A172 (cell line): Measurements from ENCODE around the gene CD3G. TPM values are rescaled to one million over a fixed set of nuclear protein-coding genes. Genes with fewer than 3 reads are reported as not detected.
A peak's percentile ranks its signal among the peaks of the same experiment; 100 is the strongest.
"Not testable (repeated sequence)": the region's sequence is repeated elsewhere in the genome, so short reads cannot be mapped to it uniquely, and the experiment has no call there.

Experiments used
- DNase-seq: peaks from one replicate; pipeline ENCODE4 v3.0.0-alpha.2; 2015; ENCODE audit warnings: low spot score
- total RNA-seq: library from RNA; depleted of rRNA; stranded (reverse); fragments of >200 nt; shearing (Covaris generic); gene quantifications from 2 replicates; pipeline ENCODE4 v1.2.3, GENCODE V29; 2014; rRNA removed

The CD3G gene
- total RNA-seq = not detected in 2 replicates

- no peak for DNase-seq
Measured at GRCh38 chr11:118343981-118344515, at the start of gene CD3G. Gene CD3G (plus strand): TSS chr11:118344344. CDS start chr11:118344424, 80 bp downstream.

- no peak for DNase-seq
Measured at GRCh38 chr11:118295199-118295598, 48.9 kb upstream of the CD3G start.

- DNase-seq = peak; percentile 22
Measured at GRCh38 chr11:118295815-118296454, 48.2 kb upstream of the CD3G start.

- DNase-seq = no peak
Measured at GRCh38 chr11:118301600-118302195, 42.4 kb upstream of the CD3G start.

GRCh38 chr11:118304227-118304567, 39.9 kb upstream of the CD3G start:
- DNase-seq = no peak

- DNase-seq = no peak
Measured at GRCh38 chr11:118304568-118305248, 39.4 kb upstream of the CD3G start, which contains the start of gene CD3E. Gene CD3E (plus strand): TSS chr11:118304730. CDS start chr11:118304953, 223 bp downstream.

GRCh38 chr11:118305726-118306125, 38.4 kb upstream of the CD3G start:
- DNase-seq = no peak

GRCh38 chr11:118306556-118306955, 37.6 kb upstream of the CD3G start:
- DNase-seq = no peak

GRCh38 chr11:118308995-118309528, 35.1 kb upstream of the CD3G start:
- not testable (repeated sequence) for DNase-seq

- DNase-seq = no peak
Measured at GRCh38 chr11:118310271-118310670, 33.9 kb upstream of the CD3G start.

- DNase-seq = no peak
Measured at GRCh38 chr11:118310781-118311485, 33.2 kb upstream of the CD3G start.

- DNase-seq = no peak
Measured at GRCh38 chr11:118311518-118311917, 32.6 kb upstream of the CD3G start.

GRCh38 chr11:118312328-118312727, 31.8 kb upstream of the CD3G start:
- no peak for DNase-seq

- no peak for DNase-seq
Measured at GRCh38 chr11:118313242-118313641, 30.9 kb upstream of the CD3G start.

- DNase-seq = no peak
Measured at GRCh38 chr11:118314988-118315411, 29.1 kb upstream of the CD3G start.

GRCh38 chr11:118318124-118318523, 26.0 kb upstream of the CD3G start:
- no peak for DNase-seq

- no peak for DNase-seq
Measured at GRCh38 chr11:118318581-118319336, 25.4 kb upstream of the CD3G start.

GRCh38 chr11:118319337-118319707, 24.8 kb upstream of the CD3G start:
- no peak for DNase-seq

GRCh38 chr11:118320515-118320914, 23.6 kb upstream of the CD3G start:
- no peak for DNase-seq

- no peak for DNase-seq
Measured at GRCh38 chr11:118321386-118322082, 22.6 kb upstream of the CD3G start.

- no peak for DNase-seq
Measured at GRCh38 chr11:118322721-118323120, 21.4 kb upstream of the CD3G start.
